ENCODE data around the gene RND3. TPM values are rescaled to one million over a fixed set of nuclear protein-coding genes. Genes with fewer than 3 reads are reported as not detected.

Gene RND3
- total RNA-seq, 4 donors from 2014 or later: 2.1 to 14.9 (median 12.3) TPM

- intact Hi-C loops (cut with DNase I; ENCODE audit: low total_unique reads) (no loop called here), in situ Hi-C loops (cut with MboI; ENCODE audit: low sequenced_read_pairs in 4 of 4) (no loop called here)
- no peak for DNase-seq
- Histone ChIP-seq H3K27me3 (no peaks in the 10 kb centered on the region), H3K4me1 (no peaks in the 10 kb centered on the region), H3K4me3 (no peak overlapping the region), H3K27ac (no peak overlapping the region), H3K9me3 (no peaks in the 10 kb centered on the region), H3K36me3 (no peaks in the 10 kb centered on the region)
- TF ChIP-seq CTCF (IDR thresholded peaks at IDR 0.05 in 4 of 5, conservative IDR thresholded peaks at IDR 0.05 in 1 of 5): no peak
- no peak for TF ChIP-seq POLR2A (IDR thresholded peaks at IDR 0.05)
- ATAC-seq: no peak
Observed at GRCh38 chr2:150526006-150526405, 38.5 kb upstream of the RND3 start.

- no peaks in the 10 kb centered on the region for H3K9me3 ChIP-seq
- no peaks in the 10 kb centered on the region for H3K27me3 ChIP-seq
- no peaks in the 10 kb centered on the region for H3K36me3 ChIP-seq
- in situ Hi-C loops (cut with MboI; ENCODE audit: low sequenced_read_pairs in 4 of 4) (no loop called here), intact Hi-C loops (cut with DNase I; ENCODE audit: low total_unique reads) (no loop called here)
- DNase-seq (no peak), ATAC-seq (no peak)
- no peak overlapping the region for H3K4me3 ChIP-seq
- H3K4me1 ChIP-seq: no peaks in the 10 kb centered on the region
- no peak overlapping the region for H3K27ac ChIP-seq
- TF ChIP-seq POLR2A (IDR thresholded peaks at IDR 0.05) (no peak), CTCF (IDR thresholded peaks at IDR 0.05 in 4 of 5, conservative IDR thresholded peaks at IDR 0.05 in 1 of 5) (no peak)
Observed at GRCh38 chr2:150522269-150522668, 34.8 kb upstream of the RND3 start.

GRCh38 chr2:150520887-150521664 lies 33.6 kb upstream of the RND3 start:
- H3K27me3 ChIP-seq: no peaks in the 10 kb centered on the region
- H3K4me1 ChIP-seq: no peaks in the 10 kb centered on the region
- no peak for DNase-seq
- ATAC-seq: no peak
- in situ Hi-C loops (cut with MboI; ENCODE audit: low sequenced_read_pairs in 4 of 4) (no loop called here), intact Hi-C loops (cut with DNase I; ENCODE audit: low total_unique reads) (no loop called here)
- no peak overlapping the region for H3K4me3 ChIP-seq
- H3K9me3 ChIP-seq: no peaks in the 10 kb centered on the region
- TF ChIP-seq CTCF (IDR thresholded peaks at IDR 0.05 in 4 of 5, conservative IDR thresholded peaks at IDR 0.05 in 1 of 5) (no peak), POLR2A (IDR thresholded peaks at IDR 0.05) (no peak)
- no peak overlapping the region for H3K27ac ChIP-seq
- no peaks in the 10 kb centered on the region for H3K36me3 ChIP-seq

DNA sequence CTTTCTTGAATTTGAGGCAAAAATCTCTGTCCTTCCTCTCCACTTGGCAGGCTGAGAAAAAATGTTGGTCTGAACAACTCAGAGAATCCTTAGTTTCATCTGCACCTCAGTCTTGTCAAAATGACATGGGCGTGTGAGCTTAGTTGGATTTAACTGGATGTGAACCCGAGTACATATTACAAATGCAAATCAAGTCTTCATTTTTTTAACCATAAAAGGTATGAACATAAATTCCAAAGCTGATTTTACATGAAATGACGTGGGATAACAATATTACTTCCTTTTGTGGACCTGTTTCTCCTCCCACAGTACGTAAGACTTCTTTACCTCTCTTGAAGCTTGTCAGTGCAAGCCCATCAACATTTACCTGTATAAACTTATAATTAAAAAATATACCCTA lies 32.6 kb upstream of the RND3 start:
- no peak overlapping the region for H3K4me3 ChIP-seq
- in situ Hi-C loops (cut with MboI; ENCODE audit: low sequenced_read_pairs in 4 of 4) (no loop called here), intact Hi-C loops (cut with DNase I; ENCODE audit: low total_unique reads) (no loop called here)
- no peaks in the 10 kb centered on the region for H3K27me3 ChIP-seq
- H3K9me3 ChIP-seq: no peaks in the 10 kb centered on the region
- H3K27ac ChIP-seq: no peak overlapping the region
- no peaks in the 10 kb centered on the region for H3K36me3 ChIP-seq
- no peak for ATAC-seq
- DNase-seq: no peak
- no peak for TF ChIP-seq POLR2A (IDR thresholded peaks at IDR 0.05)
- TF ChIP-seq CTCF (IDR thresholded peaks at IDR 0.05 in 4 of 5, conservative IDR thresholded peaks at IDR 0.05 in 1 of 5): no peak
- no peaks in the 10 kb centered on the region for H3K4me1 ChIP-seq

Data from gastrocnemius medialis (tissue), 4 donors.